ENCODE measurements around the gene ABCB1.
"Not testable (repeated sequence)": the region's sequence is repeated elsewhere in the genome, so short reads cannot be mapped to it uniquely, and the experiment has no call there.

Gene ABCB1

GRCh38 chr7:87589631-87590030 is 11.1 kb downstream of the ABCB1 start:
- Histone ChIP-seq H3K9me3 (ENCODE audit: control insufficient read depth in 5 of 5, low read length in 5 of 5) (no peaks in the 10 kb centered on the region), H3K27me3 (ENCODE audit: control insufficient read depth in 5 of 5, insufficient read depth in 4 of 5, low read length in 5 of 5) (no peaks in the 10 kb centered on the region), H3K4me1 (ENCODE audit: control insufficient read depth in 5 of 5, insufficient read depth in 5 of 5, low read length in 5 of 5) (no peaks in the 10 kb centered on the region), H3K27ac (ENCODE audit: low read depth, low read length) (no peak overlapping the region), H3K36me3 (ENCODE audit: control insufficient read depth in 5 of 5, insufficient read depth in 5 of 5, low read length in 5 of 5) (no peaks in the 10 kb centered on the region), H3K9ac (ENCODE audit: low read length in 5 of 5) (no peak overlapping the region), H3K4me3 (ENCODE audit: low read depth in 1 of 5, low read length in 5 of 5) (no peak overlapping the region)

- H3K27me3 ChIP-seq (ENCODE audit: control insufficient read depth in 5 of 5, insufficient read depth in 4 of 5, low read length in 5 of 5), result no peaks in the 10 kb centered on the region
- H3K27ac ChIP-seq (ENCODE audit: low read depth, low read length), result no peak overlapping the region
- no peaks in the 10 kb centered on the region for H3K36me3 ChIP-seq (ENCODE audit: control insufficient read depth in 5 of 5, insufficient read depth in 5 of 5, low read length in 5 of 5)
- no peak overlapping the region for H3K9ac ChIP-seq (ENCODE audit: low read length in 5 of 5)
- H3K4me3 ChIP-seq (ENCODE audit: low read depth in 1 of 5, low read length in 5 of 5), result no peak overlapping the region
- H3K4me1 ChIP-seq (ENCODE audit: control insufficient read depth in 5 of 5, insufficient read depth in 5 of 5, low read length in 5 of 5), result no peaks in the 10 kb centered on the region
- no peaks in the 10 kb centered on the region for H3K9me3 ChIP-seq (ENCODE audit: control insufficient read depth in 5 of 5, low read length in 5 of 5)
Observed at GRCh38 chr7:87581723-87582122, 19.0 kb downstream of the ABCB1 start.

- H3K4me3 ChIP-seq (ENCODE audit: low read depth in 1 of 5, low read length in 5 of 5), result no peak overlapping the region
- H3K4me1 ChIP-seq (ENCODE audit: control insufficient read depth in 5 of 5, insufficient read depth in 5 of 5, low read length in 5 of 5), result no peaks in the 10 kb centered on the region
- H3K9ac ChIP-seq (ENCODE audit: low read length in 5 of 5), result no peak overlapping the region
- no peaks in the 10 kb centered on the region for H3K9me3 ChIP-seq (ENCODE audit: control insufficient read depth in 5 of 5, low read length in 5 of 5)
- H3K36me3 ChIP-seq (ENCODE audit: control insufficient read depth in 5 of 5, insufficient read depth in 5 of 5, low read length in 5 of 5), result no peaks in the 10 kb centered on the region
- H3K27me3 ChIP-seq (ENCODE audit: control insufficient read depth in 5 of 5, insufficient read depth in 4 of 5, low read length in 5 of 5), result no peaks in the 10 kb centered on the region
- H3K27ac ChIP-seq (ENCODE audit: low read depth, low read length), result no peak overlapping the region
Observed at GRCh38 chr7:87580636-87581035, 20.0 kb downstream of the ABCB1 start.

GRCh38 chr7:87575521-87575920 is 25.2 kb downstream of the ABCB1 start:
- Histone ChIP-seq H3K4me3 (ENCODE audit: low read depth in 1 of 5, low read length in 5 of 5) (no peak overlapping the region), H3K4me1 (ENCODE audit: control insufficient read depth in 5 of 5, insufficient read depth in 5 of 5, low read length in 5 of 5) (no peaks in the 10 kb centered on the region), H3K9ac (ENCODE audit: low read length in 5 of 5) (no peak overlapping the region), H3K27me3 (ENCODE audit: control insufficient read depth in 5 of 5, insufficient read depth in 4 of 5, low read length in 5 of 5) (no peaks in the 10 kb centered on the region), H3K36me3 (ENCODE audit: control insufficient read depth in 5 of 5, insufficient read depth in 5 of 5, low read length in 5 of 5) (no peaks in the 10 kb centered on the region), H3K9me3 (ENCODE audit: control insufficient read depth in 5 of 5, low read length in 5 of 5) (no peaks in the 10 kb centered on the region), H3K27ac (ENCODE audit: low read depth, low read length) (no peak overlapping the region)

- H3K36me3 ChIP-seq (ENCODE audit: control insufficient read depth in 5 of 5, insufficient read depth in 5 of 5, low read length in 5 of 5), result no peaks in the 10 kb centered on the region
- no peaks in the 10 kb centered on the region for H3K4me1 ChIP-seq (ENCODE audit: control insufficient read depth in 5 of 5, insufficient read depth in 5 of 5, low read length in 5 of 5)
- H3K4me3 ChIP-seq (ENCODE audit: low read depth in 1 of 5, low read length in 5 of 5), result no peak overlapping the region
- no peaks in the 10 kb centered on the region for H3K27me3 ChIP-seq (ENCODE audit: control insufficient read depth in 5 of 5, insufficient read depth in 4 of 5, low read length in 5 of 5)
- no peak overlapping the region for H3K9ac ChIP-seq (ENCODE audit: low read length in 5 of 5)
- no peaks in the 10 kb centered on the region for H3K9me3 ChIP-seq (ENCODE audit: control insufficient read depth in 5 of 5, low read length in 5 of 5)
- H3K27ac ChIP-seq (ENCODE audit: low read depth, low read length), result no peak overlapping the region
Observed at GRCh38 chr7:87574630-87575029, 26.1 kb downstream of the ABCB1 start.

- not testable (repeated sequence) for H3K27me3 ChIP-seq (ENCODE audit: control insufficient read depth in 5 of 5, insufficient read depth in 4 of 5, low read length in 5 of 5); H3K4me3 ChIP-seq (ENCODE audit: low read depth in 1 of 5, low read length in 5 of 5); H3K9ac ChIP-seq (ENCODE audit: low read length in 5 of 5); H3K9me3 ChIP-seq (ENCODE audit: control insufficient read depth in 5 of 5, low read length in 5 of 5); H3K36me3 ChIP-seq (ENCODE audit: control insufficient read depth in 5 of 5, insufficient read depth in 5 of 5, low read length in 5 of 5); H3K4me1 ChIP-seq (ENCODE audit: control insufficient read depth in 5 of 5, insufficient read depth in 5 of 5, low read length in 5 of 5); H3K27ac ChIP-seq (ENCODE audit: low read depth, low read length)
Observed at GRCh38 chr7:87572513-87572912, 28.2 kb downstream of the ABCB1 start.

- Histone ChIP-seq H3K36me3 (ENCODE audit: control insufficient read depth in 5 of 5, insufficient read depth in 5 of 5, low read length in 5 of 5) (no peaks in the 10 kb centered on the region), H3K9me3 (ENCODE audit: control insufficient read depth in 5 of 5, low read length in 5 of 5) (no peaks in the 10 kb centered on the region), H3K27me3 (ENCODE audit: control insufficient read depth in 5 of 5, insufficient read depth in 4 of 5, low read length in 5 of 5) (no peaks in the 10 kb centered on the region), H3K27ac (ENCODE audit: low read depth, low read length) (no peak overlapping the region), H3K4me1 (ENCODE audit: control insufficient read depth in 5 of 5, insufficient read depth in 5 of 5, low read length in 5 of 5) (no peaks in the 10 kb centered on the region), H3K4me3 (ENCODE audit: low read depth in 1 of 5, low read length in 5 of 5) (no peak overlapping the region), H3K9ac (ENCODE audit: low read length in 5 of 5) (no peak overlapping the region)
Observed at GRCh38 chr7:87570178-87570577, 30.5 kb downstream of the ABCB1 start.

- Histone ChIP-seq H3K4me1 (ENCODE audit: control insufficient read depth in 5 of 5, insufficient read depth in 5 of 5, low read length in 5 of 5) (no peaks in the 10 kb centered on the region), H3K4me3 (ENCODE audit: low read depth in 1 of 5, low read length in 5 of 5) (no peak overlapping the region), H3K27me3 (ENCODE audit: control insufficient read depth in 5 of 5, insufficient read depth in 4 of 5, low read length in 5 of 5) (no peaks in the 10 kb centered on the region), H3K27ac (ENCODE audit: low read depth, low read length) (no peak overlapping the region), H3K9me3 (ENCODE audit: control insufficient read depth in 5 of 5, low read length in 5 of 5) (no peaks in the 10 kb centered on the region), H3K36me3 (ENCODE audit: control insufficient read depth in 5 of 5, insufficient read depth in 5 of 5, low read length in 5 of 5) (no peaks in the 10 kb centered on the region), H3K9ac (ENCODE audit: low read length in 5 of 5) (no peak overlapping the region)
Observed at GRCh38 chr7:87567052-87567451, 33.6 kb downstream of the ABCB1 start.

- Histone ChIP-seq H3K4me3 (ENCODE audit: low read depth in 1 of 5, low read length in 5 of 5) (no peak overlapping the region), H3K9ac (ENCODE audit: low read length in 5 of 5) (no peak overlapping the region), H3K27me3 (ENCODE audit: control insufficient read depth in 5 of 5, insufficient read depth in 4 of 5, low read length in 5 of 5) (no peaks in the 10 kb centered on the region), H3K36me3 (ENCODE audit: control insufficient read depth in 5 of 5, insufficient read depth in 5 of 5, low read length in 5 of 5) (no peaks in the 10 kb centered on the region), H3K27ac (ENCODE audit: low read depth, low read length) (no peak overlapping the region), H3K4me1 (ENCODE audit: control insufficient read depth in 5 of 5, insufficient read depth in 5 of 5, low read length in 5 of 5) (no peaks in the 10 kb centered on the region), H3K9me3 (ENCODE audit: control insufficient read depth in 5 of 5, low read length in 5 of 5) (no peaks in the 10 kb centered on the region)
Observed at GRCh38 chr7:87566311-87566900, 34.3 kb downstream of the ABCB1 start.

GRCh38 chr7:87565877-87566276 is 34.8 kb downstream of the ABCB1 start:
- Histone ChIP-seq H3K9me3 (ENCODE audit: control insufficient read depth in 5 of 5, low read length in 5 of 5) (no peaks in the 10 kb centered on the region), H3K9ac (ENCODE audit: low read length in 5 of 5) (no peak overlapping the region), H3K4me3 (ENCODE audit: low read depth in 1 of 5, low read length in 5 of 5) (no peak overlapping the region), H3K36me3 (ENCODE audit: control insufficient read depth in 5 of 5, insufficient read depth in 5 of 5, low read length in 5 of 5) (no peaks in the 10 kb centered on the region), H3K4me1 (ENCODE audit: control insufficient read depth in 5 of 5, insufficient read depth in 5 of 5, low read length in 5 of 5) (no peaks in the 10 kb centered on the region), H3K27ac (ENCODE audit: low read depth, low read length) (no peak overlapping the region), H3K27me3 (ENCODE audit: control insufficient read depth in 5 of 5, insufficient read depth in 4 of 5, low read length in 5 of 5) (no peaks in the 10 kb centered on the region)
